HepG2 (cell line): ENCODE measurements around the gene FZD4. TPM values are rescaled to one million over a fixed set of nuclear protein-coding genes. Genes with fewer than 3 reads are reported as not detected.

Experiments
- ATAC-seq: fragments of 200-7000 bp; cut with Tn5 transposase; 3 replicates; pipeline ENCODE4 v1.9.1; 2020; ENCODE audit warnings: mild to moderate bottlenecking, moderate library complexity
- BruUV-seq: library from RNA; stranded (reverse); fragments of 400-500 nt; replicated peaks from 2 replicates; lab custom pipeline; 2021; lab: Mats Ljungman, UMichigan
- CTCF ChIA-PET: fragments of 300-600 bp; formaldehyde crosslinking; extraction: SDS; loops from one replicate; lab custom pipeline; 2021; ENCODE audit warnings: low total read pairs, inconsistent platforms, low intra/inter-chr PET ratio; lab: Yijun Ruan, JAX
- POLR2A ChIA-PET: fragments of 350-600 bp; sonication (Branson Sonifier 250); formaldehyde crosslinking; loops from one replicate; lab custom pipeline; 2020; ENCODE audit warnings: antibody characterized with exemption, inconsistent platforms; lab: Yijun Ruan, JAX
- DNase-seq: peaks from one replicate; pipeline ENCODE4 v3.0.0-alpha.2; 2015; ENCODE audit warnings: low spot score
- FAIRE-seq: peaks from 3 replicates; lab custom pipeline; 2011; peaks lifted over from hg19 to GRCh38; lab: Jason Lieb, UNC
- H2AFZ ChIP-seq: one replicate; pipeline ENCODE4 v1.6.1; 2011; ENCODE audit warnings: low read length, inconsistent platforms
- H3K27ac ChIP-seq: fragments of 300-600 bp; 3 replicates; pipeline ENCODE4 v1.8.0; 2011; ENCODE audit warnings: mixed run types, mild to moderate bottlenecking, mixed read lengths, low read length, inconsistent platforms; ENCODE audit not compliant: insufficient read depth; ENCODE audit errors: extremely low read length
- H3K27me3 ChIP-seq, 2 experiments: fragments of 200-600 bp in 1 of 2; 2 replicates in 1 of 2; 3 replicates in 1 of 2; pipeline versions ENCODE4 v1.6.0 to v1.8.0; 2011; ENCODE audit warnings: low read length in 2 of 2, mild to moderate bottlenecking in 2 of 2, moderate library complexity in 2 of 2, inconsistent platforms in 1 of 2; ENCODE audit not compliant: insufficient read depth in 2 of 2, control insufficient read depth in 1 of 2
- H3K36me3 ChIP-seq, 2 experiments: fragments of 200-600 bp in 1 of 2; replicated peaks in 1 of 2; 2 replicates in 1 of 2; 3 replicates in 1 of 2; pipeline versions ENCODE4 v1.5.1 to v1.8.0; 2011; ENCODE audit warnings: low read length in 2 of 2, inconsistent platforms in 1 of 2; ENCODE audit not compliant: insufficient read depth in 2 of 2, control insufficient read depth in 1 of 2
- H3K4me1 ChIP-seq: 2 replicates; pipeline ENCODE4 v1.5.1; 2012; ENCODE audit warnings: low read length, inconsistent platforms; ENCODE audit not compliant: insufficient read depth
- H3K4me2 ChIP-seq: 2 replicates; pipeline ENCODE4 v1.6.0; 2011; ENCODE audit warnings: low read depth, low read length, inconsistent platforms
- H3K4me3 ChIP-seq, 3 experiments: fragments of 200-600 bp in 1 of 3; sonication (generic), shearing (Covaris generic) in 1 of 3; replicated peaks in 1 of 3; 2 replicates each; pipeline ENCODE4 v1.5.1; 2011 to 2016; ENCODE audit warnings: low read length in 3 of 3, inconsistent platforms in 2 of 3, low read depth in 2 of 3, mild to moderate bottlenecking in 2 of 3, control low read depth in 1 of 3, mixed read lengths in 1 of 3; ENCODE audit not compliant: insufficient read depth in 1 of 3
- H3K79me2 ChIP-seq: one replicate; pipeline ENCODE4 v1.6.1; 2011; ENCODE audit warnings: low read length, inconsistent platforms; ENCODE audit not compliant: insufficient read depth
- H3K9ac ChIP-seq: 2 replicates; pipeline ENCODE4 v1.6.0; 2011; ENCODE audit warnings: mild to moderate bottlenecking, low read depth, low read length, inconsistent platforms; ENCODE audit not compliant: insufficient read depth
- H3K9me3 ChIP-seq: 2 replicates; pipeline ENCODE4 v1.5.1; 2012; ENCODE audit warnings: mild to moderate bottlenecking, low read length
- H4K20me1 ChIP-seq: 2 replicates; pipeline ENCODE4 v1.6.0; 2011; ENCODE audit warnings: inconsistent platforms, mild to moderate bottlenecking, low read length, moderate library complexity; ENCODE audit not compliant: insufficient read depth
- ARHGAP35 ChIP-seq: sonication (generic); formaldehyde crosslinking; IDR thresholded peaks from 2 replicates; pipeline ENCODE4 v1.9.0; 2022; ENCODE audit warnings: mild to moderate bottlenecking, inconsistent platforms, moderate library complexity, missing genetic modification reagents, borderline replicate concordance
- BATF2 ChIP-seq: sonication (generic); formaldehyde crosslinking; IDR thresholded peaks from 2 replicates; pipeline ENCODE4 v1.8.0; 2022; ENCODE audit warnings: mild to moderate bottlenecking, missing genetic modification reagents, moderate library complexity
- GMEB1 ChIP-seq: sonication (generic); formaldehyde crosslinking; IDR thresholded peaks from 2 replicates; pipeline ENCODE4 v1.5.1; 2020; ENCODE audit warnings: missing genetic modification reagents, mild to moderate bottlenecking, borderline replicate concordance
- LCORL ChIP-seq, 2 experiments: fragments of 450-650 bp in 1 of 2; sonication (generic) in 1 of 2; formaldehyde crosslinking in 1 of 2; IDR thresholded peaks; 2 replicates each; pipeline versions ENCODE4 v1.5.0 to v1.6.1; 2017 to 2020; ENCODE audit warnings: antibody characterized with exemption in 1 of 2, missing genetic modification reagents in 1 of 2
- MEIS1 ChIP-seq: sonication (generic); formaldehyde crosslinking; IDR thresholded peaks from 2 replicates; pipeline ENCODE4 v1.9.0; 2021; ENCODE audit warnings: mild to moderate bottlenecking, missing genetic modification reagents, moderate library complexity, borderline replicate concordance
- NBN ChIP-seq: fragments of 450-650 bp; conservative IDR thresholded peaks from 2 replicates; pipeline ENCODE4 v1.6.1; 2017
- PBX3 ChIP-seq: sonication (generic); formaldehyde crosslinking; IDR thresholded peaks from 2 replicates; pipeline ENCODE4 v1.8.1; 2023; ENCODE audit warnings: missing genetic modification reagents, inconsistent platforms, borderline replicate concordance
- RBFOX2 ChIP-seq: fragments of 200-400 bp; formaldehyde crosslinking; IDR thresholded peaks from 2 replicates; pipeline ENCODE4 v1.6.1; 2017; ENCODE audit warnings: low read depth, mild to moderate bottlenecking, low read length
- SIN3A ChIP-seq: IDR thresholded peaks from 2 replicates; pipeline ENCODE4 v1.6.1; 2011; ENCODE audit warnings: low read depth, mild to moderate bottlenecking, control low read depth, low read length, borderline replicate concordance
- TEAD2 ChIP-seq: sonication (generic); formaldehyde crosslinking; IDR thresholded peaks from 2 replicates; pipeline ENCODE4 v1.9.0; 2021; ENCODE audit warnings: missing genetic modification reagents
- ZBTB14 ChIP-seq: sonication (generic); formaldehyde crosslinking; IDR thresholded peaks from 2 replicates; pipeline ENCODE4 v1.4.0; 2020; ENCODE audit warnings: missing genetic modification reagents
- ZBTB38 ChIP-seq: sonication (generic); formaldehyde crosslinking; IDR thresholded peaks from 2 replicates; pipeline ENCODE4 v1.5.1; 2020; ENCODE audit warnings: mild to moderate bottlenecking, missing genetic modification reagents
- ZNF101 ChIP-seq: sonication (generic); formaldehyde crosslinking; IDR thresholded peaks from 2 replicates; pipeline ENCODE4 v1.4.0; 2020; ENCODE audit warnings: mild to moderate bottlenecking, low read depth, missing genetic modification reagents, borderline replicate concordance
- ZNF275 ChIP-seq: sonication (generic); formaldehyde crosslinking; IDR thresholded peaks from 2 replicates; pipeline ENCODE4 v1.8.0; 2022; ENCODE audit warnings: missing genetic modification reagents, mild to moderate bottlenecking, inconsistent platforms, borderline replicate concordance
- ZNF615 ChIP-seq: sonication (generic); formaldehyde crosslinking; IDR thresholded peaks from 2 replicates; pipeline ENCODE4 v1.5.0; 2020; ENCODE audit warnings: mild to moderate bottlenecking, missing genetic modification reagents, borderline replicate concordance
- ZNF782 ChIP-seq: sonication (generic); formaldehyde crosslinking; IDR thresholded peaks from 2 replicates; pipeline ENCODE4 v1.4.0; 2020; ENCODE audit warnings: missing genetic modification reagents, mild to moderate bottlenecking, borderline replicate concordance
- WGBS: methylation state at CpG from one replicate; pipeline ENCODE4 v1.1.6; 2017; ENCODE audit warnings: low lambda C conversion rate; 5-methylcytosine and 5-hydroxymethylcytosine counted together
- in situ Hi-C: cut with HindIII; loops from 2 replicates; pipeline ENCODE4 v1.10.0; 2017; ENCODE audit warnings: low pct_unique_long_range_greater_than_20kb; ENCODE audit not compliant: extremely low pct_ligation_motif_present
- intact Hi-C: fragments of 100-400 bp; cut with micrococcal nuclease; formaldehyde crosslinking; loops from one replicate; pipeline ENCODE4 v1.10.0; 2022; ENCODE audit not compliant: unreplicated experiment
- polyA plus RNA-seq, 8 experiments: library from polyadenylated mRNA; depleted of rRNA in 3 of 8; stranded (reverse) in 7 of 8; unstranded in 1 of 8; fragments of >200 nt; fragmentation: Illumina TruSeq in 4 of 8; extraction: Trizol in 4 of 8; gene quantifications; 2 replicates each; pipeline versions ENCODE4 v1.2.1 to v1.2.3, GENCODE V29; 2011 to 2016; ENCODE audit warnings: low read depth in 4 of 8, missing spikeins in 1 of 8, mixed read lengths in 1 of 8; ENCODE audit not compliant: insufficient read depth in 1 of 8
- total RNA-seq, 5 experiments: library from RNA; depleted of rRNA; stranded (reverse); fragments of >200 nt; fragmentation: Illumina TruSeq; extraction: Trizol; gene quantifications; 2 replicates each; pipeline ENCODE4 v1.2.3, GENCODE V29; 2016; ENCODE audit warnings: low read depth in 1 of 5

Gene FZD4
- total and polyA plus RNA-seq, 2 of the 13 experiments (the other 11 are each of a cell fraction or from before 2014, with no cell fraction given) = 46.5 to 70.4 TPM

- H4K20me1 ChIP-seq = no peaks in the 10 kb centered on the region
- no peak for FAIRE-seq
- 73% methylated on average over 3 of the region's 3 CpGs for WGBS
- no peaks in the 10 kb centered on the region for H3K9me3 ChIP-seq
- no TSS peak for BruUV-seq
- no peaks in the 10 kb centered on the region for H3K27me3 ChIP-seq
- H2AFZ ChIP-seq = no peak overlapping the region
- no peak overlapping the region for H3K4me3 ChIP-seq
- no peaks in the 10 kb centered on the region for H3K36me3 ChIP-seq
- CTCF ChIA-PET = no interaction called here
- no peak overlapping the region for H3K4me2 ChIP-seq
- intact Hi-C loops (no loop called here), in situ Hi-C loops (no loop called here)
- H3K27ac ChIP-seq = no peak overlapping the region
- peak; percentile 54 for DNase-seq
- no peak for ATAC-seq
- no peaks in the 10 kb centered on the region for H3K79me2 ChIP-seq
- POLR2A ChIA-PET = interaction anchor here (1.2 kb wide), 1 partner anchor 47 kb away, joined by 3 read pairs; no protein-coding TSS in a partner anchor
- no peak overlapping the region for H3K9ac ChIP-seq
- peaks cover 28% of the 10 kb centered on the region for H3K4me1 ChIP-seq
- TF ChIP-seq ZNF275 (CRISPR knock-in tag) = no peak
- TF ChIP-seq GMEB1 (CRISPR knock-in tag) = no peak
- TF ChIP-seq ZNF782 (CRISPR knock-in tag) = no peak
- TF ChIP-seq NBN = no peak
- no peak for TF ChIP-seq ZBTB14 (CRISPR knock-in tag)
- TF ChIP-seq SIN3A = no peak
- TF ChIP-seq ARHGAP35 (CRISPR knock-in tag) = no peak
- no peak for TF ChIP-seq TEAD2 (CRISPR knock-in tag)
- TF ChIP-seq RBFOX2 = no peak
- TF ChIP-seq MEIS1 (CRISPR knock-in tag) = no peak
- TF ChIP-seq PBX3 (CRISPR knock-in tag) = no peak
- TF ChIP-seq ZNF615 (CRISPR knock-in tag) = no peak
- TF ChIP-seq ZBTB38 (CRISPR knock-in tag) = no peak
- TF ChIP-seq BATF2 (CRISPR knock-in tag) = no peak
- TF ChIP-seq LCORL (IDR thresholded peaks at IDR 0.05) = no peak
- no peak for TF ChIP-seq LCORL (CRISPR knock-in tag; IDR thresholded peaks at IDR 0.05)
- no peak for TF ChIP-seq ZNF101 (CRISPR knock-in tag)
Measured at GRCh38 chr11:86990515-86990914, 35.3 kb upstream of the FZD4 start.
